Gastrocnemius medialis (tissue), 4 donors: ENCODE measurements around the gene CBR4.

Experiments used
- CTCF ChIP-seq, 5 experiments: fragments of 450-650 bp in 3 of 5; fragments of 200-600 bp in 2 of 5; sonication (generic) in 2 of 5; IDR thresholded peaks in 4 of 5; conservative IDR thresholded peaks in 1 of 5; 1 replicate in 4 of 5; 2 replicates in 1 of 5; pipeline ENCODE4 v1.5.1; 2016 to 2019; ENCODE audit warnings: antibody characterized with exemption in 5 of 5, mild to moderate bottlenecking in 3 of 5, moderate library complexity in 3 of 5
- POLR2A ChIP-seq, 2 donors: fragments of 450-650 bp; IDR thresholded peaks; one replicate each; pipeline ENCODE4 v1.6.1; 2017; ENCODE audit warnings: antibody characterized with exemption in 2 of 2, mild to moderate bottlenecking in 2 of 2, moderate library complexity in 2 of 2

GRCh38 chr4:169005453-169006099, 4.5 kb downstream of the CBR4 start:
- TF ChIP-seq POLR2A (IDR thresholded peaks at IDR 0.05): no peak
- TF ChIP-seq CTCF (IDR thresholded peaks at IDR 0.05 in 4 of 5, conservative IDR thresholded peaks at IDR 0.05 in 1 of 5): peak in 3 of 5 experiments; percentile 11 to 37 (median 30)
